Measurements from ENCODE around the gene ARFGEF3.
"Not testable (repeated sequence)": the region's sequence is repeated elsewhere in the genome, so short reads cannot be mapped to it uniquely, and the experiment has no call there.

Gene ARFGEF3

GRCh38 chr6:138267971-138268895, 106.5 kb downstream of the ARFGEF3 start:
- H3K4me1 ChIP-seq: no peaks in the 10 kb centered on the region
- no peak for TF ChIP-seq Cebpa-rat (IDR thresholded peaks at IDR 0.05)

GRCh38 chr6:138271451-138271850, 109.7 kb downstream of the ARFGEF3 start:
- Histone ChIP-seq H3K36me3 (no peaks in the 10 kb centered on the region), H3K27me3 (no peaks in the 10 kb centered on the region), H3K9ac (no peak overlapping the region), H3K4me3 (no peak overlapping the region), H3K27ac (no peak overlapping the region), H3K4me2 (no peak overlapping the region), H3K9me3 (replicated peaks in 1 of 11) (no peaks in the 10 kb centered on the region), H3K4me1 (no peaks in the 10 kb centered on the region), H4K20me1 (no peaks in the 10 kb centered on the region)
- TF ChIP-seq Cebpa-rat (IDR thresholded peaks at IDR 0.05): no peak

More at GRCh38 chr6:138267971-138268895, 106.5 kb downstream of the ARFGEF3 start:
- Histone ChIP-seq H3K36me3 (no peaks in the 10 kb centered on the region), H3K27me3 (no peaks in the 10 kb centered on the region), H4K20me1 (no peaks in the 10 kb centered on the region), H3K4me2 (no peak overlapping the region), H3K4me3 (no peak overlapping the region), H3K27ac (no peak overlapping the region), H3K9me3 (replicated peaks in 1 of 11) (no peaks in the 10 kb centered on the region), H3K9ac (no peak overlapping the region)

GRCh38 chr6:138272533-138273315, 111.0 kb downstream of the ARFGEF3 start:
- no peak overlapping the region for H3K27ac ChIP-seq
- H3K4me1 ChIP-seq: no peaks in the 10 kb centered on the region
- no peaks in the 10 kb centered on the region for H3K9me3 ChIP-seq (replicated peaks in 1 of 11)
- TF ChIP-seq Cebpa-rat (IDR thresholded peaks at IDR 0.05): no peak
- H3K4me2 ChIP-seq: no peak overlapping the region
- no peaks in the 10 kb centered on the region for H4K20me1 ChIP-seq
- no peaks in the 10 kb centered on the region for H3K36me3 ChIP-seq
- H3K4me3 ChIP-seq: no peak overlapping the region
- H3K27me3 ChIP-seq: no peaks in the 10 kb centered on the region
- no peak overlapping the region for H3K9ac ChIP-seq

GRCh38 chr6:138275976-138276375, 114.2 kb downstream of the ARFGEF3 start:
- no peak for TF ChIP-seq Cebpa-rat (IDR thresholded peaks at IDR 0.05)
- Histone ChIP-seq H3K9ac (no peak overlapping the region), H3K27ac (no peak overlapping the region), H3K4me1 (no peaks in the 10 kb centered on the region), H3K4me2 (no peak overlapping the region), H3K9me3 (replicated peaks in 1 of 11) (no peaks in the 10 kb centered on the region), H3K27me3 (no peaks in the 10 kb centered on the region), H4K20me1 (no peaks in the 10 kb centered on the region), H3K4me3 (no peak overlapping the region), H3K36me3 (no peaks in the 10 kb centered on the region)

- H3K4me1 ChIP-seq: no peaks in the 10 kb centered on the region
- no peaks in the 10 kb centered on the region for H3K27me3 ChIP-seq
- H3K9ac ChIP-seq: no peak overlapping the region
- H3K9me3 ChIP-seq (replicated peaks in 1 of 11): no peaks in the 10 kb centered on the region
- H3K4me2 ChIP-seq: no peak overlapping the region
- TF ChIP-seq Cebpa-rat (IDR thresholded peaks at IDR 0.05): no peak
- H3K27ac ChIP-seq: no peak overlapping the region
- H3K4me3 ChIP-seq: no peak overlapping the region
- no peaks in the 10 kb centered on the region for H3K36me3 ChIP-seq
- no peaks in the 10 kb centered on the region for H4K20me1 ChIP-seq
Observed at GRCh38 chr6:138277835-138278234, 116.1 kb downstream of the ARFGEF3 start.

- Histone ChIP-seq H3K9ac (no peak overlapping the region), H3K27me3 (no peaks in the 10 kb centered on the region), H3K4me3 (no peak overlapping the region), H3K9me3 (replicated peaks in 1 of 11) (no peaks in the 10 kb centered on the region), H4K20me1 (no peaks in the 10 kb centered on the region), H3K4me1 (no peaks in the 10 kb centered on the region), H3K27ac (no peak overlapping the region), H3K4me2 (no peak overlapping the region), H3K36me3 (no peaks in the 10 kb centered on the region)
- TF ChIP-seq Cebpa-rat (IDR thresholded peaks at IDR 0.05): no peak
Observed at GRCh38 chr6:138278326-138278725, 116.6 kb downstream of the ARFGEF3 start.

- no peak overlapping the region for H3K9ac ChIP-seq
- H3K4me2 ChIP-seq: no peak overlapping the region
- no peaks in the 10 kb centered on the region for H4K20me1 ChIP-seq
- H3K36me3 ChIP-seq: no peaks in the 10 kb centered on the region
- H3K4me3 ChIP-seq: no peak overlapping the region
- H3K4me1 ChIP-seq: no peaks in the 10 kb centered on the region
- H3K9me3 ChIP-seq (replicated peaks in 1 of 11): no peaks in the 10 kb centered on the region
- H3K27ac ChIP-seq: no peak overlapping the region
- no peak for TF ChIP-seq Cebpa-rat (IDR thresholded peaks at IDR 0.05)
- no peaks in the 10 kb centered on the region for H3K27me3 ChIP-seq
Observed at GRCh38 chr6:138285800-138286199, 124.1 kb downstream of the ARFGEF3 start.

GRCh38 chr6:138286698-138287097, 125.0 kb downstream of the ARFGEF3 start:
- Histone ChIP-seq H3K4me1 (no peaks in the 10 kb centered on the region), H3K4me2 (no peak overlapping the region), H4K20me1 (no peaks in the 10 kb centered on the region), H3K9ac (no peak overlapping the region), H3K27me3 (no peaks in the 10 kb centered on the region), H3K36me3 (no peaks in the 10 kb centered on the region), H3K9me3 (replicated peaks in 1 of 11) (no peaks in the 10 kb centered on the region), H3K27ac (no peak overlapping the region), H3K4me3 (no peak overlapping the region)
- TF ChIP-seq Cebpa-rat (IDR thresholded peaks at IDR 0.05): no peak

GRCh38 chr6:138287144-138287955, 125.6 kb downstream of the ARFGEF3 start:
- H3K9me3 ChIP-seq (replicated peaks in 1 of 11): no peaks in the 10 kb centered on the region
- no peak overlapping the region for H3K4me3 ChIP-seq
- no peak for TF ChIP-seq Cebpa-rat (IDR thresholded peaks at IDR 0.05)
- H3K27ac ChIP-seq: no peak overlapping the region
- H3K27me3 ChIP-seq: no peaks in the 10 kb centered on the region
- H3K9ac ChIP-seq: no peak overlapping the region
- no peaks in the 10 kb centered on the region for H4K20me1 ChIP-seq
- H3K36me3 ChIP-seq: no peaks in the 10 kb centered on the region
- no peaks in the 10 kb centered on the region for H3K4me1 ChIP-seq
- no peak overlapping the region for H3K4me2 ChIP-seq

GRCh38 chr6:138288428-138289085, 126.8 kb downstream of the ARFGEF3 start:
- not testable (repeated sequence) for H3K4me2 ChIP-seq; H3K9ac ChIP-seq; H3K27ac ChIP-seq; H3K27me3 ChIP-seq; H3K4me1 ChIP-seq; H4K20me1 ChIP-seq; H3K9me3 ChIP-seq (replicated peaks in 1 of 11); H3K36me3 ChIP-seq; H3K4me3 ChIP-seq

Data from BLaER1 treated with 17β-estradiol and CSF1 and Interleukin-3, amounts not matched to agents 10 nM and 100 nM (cell line).